ENCODE measurements around the gene COL5A1. TPM values are rescaled to one million over a fixed set of nuclear protein-coding genes. Genes with fewer than 3 reads are reported as not detected.

The COL5A1 gene
- total RNA-seq, 1 donor from 2014 or later: 87.7 TPM

DNA sequence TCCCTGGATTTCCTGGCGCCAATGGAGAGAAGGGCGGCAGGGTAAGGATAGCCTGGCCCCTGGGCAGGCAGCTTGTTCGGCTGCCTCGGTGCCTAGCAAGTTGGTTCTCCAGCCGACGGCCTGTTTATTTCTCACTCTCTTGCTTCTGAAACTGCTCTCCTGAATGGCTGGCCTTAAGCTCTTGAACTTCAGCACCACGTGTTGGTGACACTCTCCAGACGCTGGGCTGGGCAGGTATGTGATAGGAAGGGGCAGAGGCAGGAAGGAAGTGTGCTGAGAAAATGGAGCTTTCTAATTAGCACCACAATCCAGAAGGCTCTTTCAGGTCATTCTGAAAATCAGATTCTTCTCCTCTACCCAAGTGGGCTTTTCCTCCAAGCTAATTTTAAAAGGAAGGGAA lies 147.6 kb downstream of the COL5A1 start:
- H3K27me3 ChIP-seq (ENCODE audit: control insufficient read depth, insufficient read depth, low read length): no peaks in the 10 kb centered on the region
- DNase-seq (ENCODE audit: low read depth): no peak
- H3K36me3 ChIP-seq (ENCODE audit: control insufficient read depth, insufficient read depth, low read length): no peaks in the 10 kb centered on the region
- TF ChIP-seq, protein P1, sequence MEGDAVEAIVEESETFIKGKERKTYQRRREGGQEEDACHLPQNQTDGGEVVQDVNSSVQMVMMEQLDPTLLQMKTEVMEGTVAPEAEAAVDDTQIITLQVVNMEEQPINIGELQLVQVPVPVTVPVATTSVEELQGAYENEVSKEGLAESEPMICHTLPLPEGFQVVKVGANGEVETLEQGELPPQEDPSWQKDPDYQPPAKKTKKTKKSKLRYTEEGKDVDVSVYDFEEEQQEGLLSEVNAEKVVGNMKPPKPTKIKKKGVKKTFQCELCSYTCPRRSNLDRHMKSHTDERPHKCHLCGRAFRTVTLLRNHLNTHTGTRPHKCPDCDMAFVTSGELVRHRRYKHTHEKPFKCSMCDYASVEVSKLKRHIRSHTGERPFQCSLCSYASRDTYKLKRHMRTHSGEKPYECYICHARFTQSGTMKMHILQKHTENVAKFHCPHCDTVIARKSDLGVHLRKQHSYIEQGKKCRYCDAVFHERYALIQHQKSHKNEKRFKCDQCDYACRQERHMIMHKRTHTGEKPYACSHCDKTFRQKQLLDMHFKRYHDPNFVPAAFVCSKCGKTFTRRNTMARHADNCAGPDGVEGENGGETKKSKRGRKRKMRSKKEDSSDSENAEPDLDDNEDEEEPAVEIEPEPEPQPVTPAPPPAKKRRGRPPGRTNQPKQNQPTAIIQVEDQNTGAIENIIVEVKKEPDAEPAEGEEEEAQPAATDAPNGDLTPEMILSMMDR (IDR thresholded peaks at IDR 0.05; ENCODE audit: insufficient read depth, low read length, poor library complexity, severe bottlenecking): no peak
- H3K4me3 ChIP-seq (ENCODE audit: low read depth, low read length): no peak overlapping the region

DNA sequence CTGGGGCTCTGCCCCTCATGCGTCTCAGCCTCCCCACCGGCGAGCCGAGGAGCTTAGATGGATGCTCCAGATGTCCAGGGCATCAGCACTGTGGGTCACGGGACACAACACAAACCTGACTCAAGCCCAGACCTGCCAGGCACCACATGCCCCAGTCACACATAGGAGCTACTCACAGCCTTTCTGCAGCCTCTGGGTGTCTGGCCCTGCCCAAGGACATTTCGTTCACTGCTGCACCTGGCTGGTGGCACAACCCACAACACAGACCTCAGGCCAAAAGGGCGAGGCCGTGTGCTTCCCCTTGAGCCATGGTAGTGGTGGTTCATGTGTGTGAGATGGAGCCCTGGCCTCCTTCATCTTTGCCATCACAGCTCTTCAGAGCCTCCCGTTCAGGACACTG lies 149.4 kb downstream of the COL5A1 start:
- Histone ChIP-seq H3K4me3 (ENCODE audit: low read depth, low read length) (no peak overlapping the region), H3K36me3 (ENCODE audit: control insufficient read depth, insufficient read depth, low read length) (no peaks in the 10 kb centered on the region), H3K27me3 (ENCODE audit: control insufficient read depth, insufficient read depth, low read length) (no peaks in the 10 kb centered on the region)
- DNase-seq (ENCODE audit: low read depth): no peak
- TF ChIP-seq, protein P1 (IDR thresholded peaks at IDR 0.05; ENCODE audit: insufficient read depth, low read length, poor library complexity, severe bottlenecking): no peak

DNA sequence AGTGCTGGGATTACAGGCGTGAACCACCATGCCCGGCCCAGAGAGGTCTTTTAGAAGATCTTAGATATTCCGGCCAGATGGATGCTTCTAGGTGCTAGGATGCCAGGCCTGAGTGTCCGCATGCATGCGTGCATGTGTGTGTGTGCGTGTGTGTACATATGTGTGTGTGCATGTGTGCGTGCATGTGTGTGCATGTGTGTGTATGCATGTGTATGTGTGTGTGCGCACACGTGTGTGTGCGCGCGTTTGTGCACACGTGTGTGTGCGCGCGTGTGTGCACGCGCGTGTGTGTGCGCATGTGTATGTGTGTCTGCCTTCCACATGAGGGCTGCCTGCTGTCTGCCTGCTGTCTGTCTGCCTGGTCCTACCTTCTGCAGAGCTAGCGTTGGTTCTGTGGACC lies 151.0 kb downstream of the COL5A1 start:
- TF ChIP-seq, protein P1 (IDR thresholded peaks at IDR 0.05; ENCODE audit: insufficient read depth, low read length, poor library complexity, severe bottlenecking): no peak
- H3K4me3 ChIP-seq (ENCODE audit: low read depth, low read length): no peak overlapping the region
- no peak for DNase-seq (ENCODE audit: low read depth)

DNA sequence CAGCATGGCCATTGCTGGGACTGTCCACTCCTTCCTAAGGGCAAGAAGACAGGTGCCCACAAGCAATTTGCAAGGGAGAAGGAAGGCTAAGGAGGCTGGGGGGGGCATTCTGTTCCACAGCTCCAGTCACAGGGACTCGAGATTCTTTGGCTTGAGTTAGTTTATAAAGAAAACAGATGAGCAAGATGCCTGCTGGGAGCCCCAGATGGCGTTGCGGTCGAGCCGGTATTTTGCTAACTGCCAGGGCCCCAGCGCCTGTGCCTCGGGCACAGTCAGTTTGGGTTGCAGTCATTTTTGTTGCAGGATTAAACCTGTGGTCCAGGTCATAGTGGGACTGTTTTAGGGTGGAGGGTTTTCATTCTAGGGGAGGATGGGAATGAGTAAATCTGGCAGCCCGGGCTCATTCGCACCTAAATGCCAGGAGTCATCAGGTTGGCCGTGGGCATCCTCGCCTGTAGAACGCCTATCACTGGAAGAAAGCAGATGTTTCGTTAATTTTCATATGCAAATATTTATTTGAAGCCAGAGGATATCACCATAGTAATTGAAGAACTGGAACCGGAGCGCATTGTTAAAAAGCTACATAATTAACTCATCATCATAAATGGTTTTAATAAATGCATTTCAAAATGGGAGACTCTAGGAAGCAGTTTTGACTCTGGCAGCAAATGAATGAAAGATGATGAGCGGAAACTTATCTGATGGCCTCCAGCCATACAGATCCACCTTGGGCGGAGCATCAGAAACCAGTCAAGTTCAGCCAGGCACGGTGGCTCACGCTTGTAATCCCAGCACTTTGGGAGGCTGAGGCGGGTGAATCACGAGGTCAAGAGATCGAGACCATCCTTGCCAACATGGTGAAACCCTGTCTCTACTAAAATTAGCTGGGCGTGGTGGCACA lies 151.9 kb downstream of the COL5A1 start:
- Histone ChIP-seq H3K36me3 (ENCODE audit: control insufficient read depth, insufficient read depth, low read length) (no peaks in the 10 kb centered on the region), H3K27me3 (ENCODE audit: control insufficient read depth, insufficient read depth, low read length) (no peaks in the 10 kb centered on the region), H3K4me3 (ENCODE audit: low read depth, low read length) (no peak overlapping the region)
- no peak for DNase-seq (ENCODE audit: low read depth)
- TF ChIP-seq, protein P1 (IDR thresholded peaks at IDR 0.05; ENCODE audit: insufficient read depth, low read length, poor library complexity, severe bottlenecking): no peak

More for the DNA sequence above, 151.0 kb downstream of the COL5A1 start:
- Histone ChIP-seq H3K27me3 (ENCODE audit: control insufficient read depth, insufficient read depth, low read length) (no peaks in the 10 kb centered on the region), H3K36me3 (ENCODE audit: control insufficient read depth, insufficient read depth, low read length) (no peaks in the 10 kb centered on the region)

DNA sequence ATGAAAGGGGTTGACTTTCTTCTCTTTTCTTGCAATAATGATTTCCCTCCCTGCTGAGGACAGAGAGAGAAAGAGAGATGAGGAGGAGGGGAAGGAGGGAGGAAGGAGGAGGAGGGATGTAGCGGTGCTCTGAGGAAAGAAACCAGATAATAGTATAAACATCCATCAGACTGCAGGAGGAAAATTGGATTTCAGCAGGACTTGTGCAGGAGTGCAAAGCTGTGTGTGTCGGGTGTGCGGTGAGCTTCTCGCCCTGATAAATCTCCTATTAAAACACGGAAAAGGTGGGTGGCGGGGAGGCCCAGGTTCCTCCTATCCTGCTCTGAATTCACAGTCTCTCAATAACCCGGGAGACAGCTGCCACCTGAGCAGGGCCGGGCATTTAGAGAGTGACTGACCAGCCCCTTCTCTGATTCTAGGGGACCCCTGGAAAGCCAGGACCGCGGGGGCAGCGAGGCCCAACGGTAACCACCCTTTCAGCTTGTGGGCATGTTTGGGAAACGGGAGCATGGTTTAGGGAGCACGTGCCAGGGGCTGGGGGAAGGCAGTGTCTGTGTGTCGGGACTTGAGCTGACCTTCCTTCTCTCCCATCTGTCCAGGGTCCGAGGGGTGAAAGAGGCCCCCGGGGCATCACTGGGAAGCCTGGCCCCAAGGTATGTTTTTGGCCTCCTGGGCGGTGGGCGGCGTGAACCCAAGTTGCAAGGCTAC lies 153.2 kb downstream of the COL5A1 start:
- H3K4me3 ChIP-seq (ENCODE audit: low read depth, low read length): no peak overlapping the region
- no peaks in the 10 kb centered on the region for H3K36me3 ChIP-seq (ENCODE audit: control insufficient read depth, insufficient read depth, low read length)
- H3K27me3 ChIP-seq (ENCODE audit: control insufficient read depth, insufficient read depth, low read length): no peaks in the 10 kb centered on the region
- no peak for DNase-seq (ENCODE audit: low read depth)
- TF ChIP-seq, protein P1 (IDR thresholded peaks at IDR 0.05; ENCODE audit: insufficient read depth, low read length, poor library complexity, severe bottlenecking): no peak

Measured in kidney epithelial cell (primary cell).